Epithelial cell of esophagus (primary cell): Measurements from ENCODE around the gene FRMD8.

Experiments used
- DNase-seq: peaks from one replicate; pipeline ENCODE4 v3.0.0; 2010; ENCODE audit warnings: low read depth
- H3K4me3 ChIP-seq: 2 replicates; pipeline ENCODE4 v1.5.1; 2011; ENCODE audit warnings: mild to moderate bottlenecking, low read length, control low read depth
- CTCF ChIP-seq: IDR thresholded peaks from 2 replicates; pipeline ENCODE4 v1.5.1; 2011; ENCODE audit warnings: low read depth, mild to moderate bottlenecking, low read length, control low read depth, inconsistent platforms; ENCODE audit not compliant: insufficient read depth; ENCODE audit errors: missing control alignments

Gene FRMD8

GRCh38 chr11:65414776-65415498 is 28.5 kb downstream of the FRMD8 start:
- peak; percentile 30 for DNase-seq
- TF ChIP-seq CTCF = no peak
- no peak overlapping the region for H3K4me3 ChIP-seq

- TF ChIP-seq CTCF = no peak
- H3K4me3 ChIP-seq = peak overlapping the region; percentile 39
Observed at GRCh38 chr11:65415499-65416340, 29.3 kb downstream of the FRMD8 start.

GRCh38 chr11:65416341-65416824 is 29.9 kb downstream of the FRMD8 start:
- TF ChIP-seq CTCF = peak; percentile 88
- H3K4me3 ChIP-seq = peak overlapping the region; percentile 39
- DNase-seq = peak; percentile 80

More at GRCh38 chr11:65415499-65416340, 29.3 kb downstream of the FRMD8 start:
- DNase-seq = no peak

- peak overlapping the region; percentile 39 for H3K4me3 ChIP-seq
- no peak for TF ChIP-seq CTCF
- no peak for DNase-seq
Observed at GRCh38 chr11:65416841-65417701, 30.6 kb downstream of the FRMD8 start.

- no peak overlapping the region for H3K4me3 ChIP-seq
- peak; percentile 39 for DNase-seq
- no peak for TF ChIP-seq CTCF
Observed at GRCh38 chr11:65417702-65418430, 31.4 kb downstream of the FRMD8 start.

GRCh38 chr11:65418431-65418680 is 31.9 kb downstream of the FRMD8 start:
- no peak for TF ChIP-seq CTCF
- peak overlapping the region; percentile 36 for H3K4me3 ChIP-seq
- DNase-seq = peak; percentile 43
